Activated T-cell treated with anti-CD3 and anti-CD28 coated beads, Interleukin-2, amount 50 U/mL, for 48 hours (primary cell): ENCODE data around the gene PLXNA4.

ENCODE experiments used
- DNase-seq, 2 experiments: peaks; one replicate each; pipeline ENCODE4 v3.0.0-alpha.2; 2020

Gene PLXNA4

GRCh38 chr7:132154695-132155471, 421.4 kb downstream of the PLXNA4 start:
- DNase-seq, result no peak

GRCh38 chr7:132154248-132154647, 422.0 kb downstream of the PLXNA4 start:
- no peak for DNase-seq

- DNase-seq, result no peak
Observed at GRCh38 chr7:132152131-132152889, 424.0 kb downstream of the PLXNA4 start.

- DNase-seq, result no peak
Observed at GRCh38 chr7:132150711-132151110, 425.6 kb downstream of the PLXNA4 start.

- no peak for DNase-seq
Observed at GRCh38 chr7:132149436-132150304, 426.6 kb downstream of the PLXNA4 start.

GRCh38 chr7:132148876-132149275, 427.4 kb downstream of the PLXNA4 start:
- DNase-seq, result no peak

GRCh38 chr7:132145466-132145865, 430.8 kb downstream of the PLXNA4 start:
- DNase-seq, result no peak

- DNase-seq, result no peak
Observed at GRCh38 chr7:132145063-132145462, 431.2 kb downstream of the PLXNA4 start.

- no peak for DNase-seq
Observed at GRCh38 chr7:132142006-132142405, 434.3 kb downstream of the PLXNA4 start.

GRCh38 chr7:132141109-132141508, 435.2 kb downstream of the PLXNA4 start:
- no peak for DNase-seq

GRCh38 chr7:132140341-132140740, 435.9 kb downstream of the PLXNA4 start:
- no peak for DNase-seq

- DNase-seq, result no peak
Observed at GRCh38 chr7:132138817-132139216, 437.5 kb downstream of the PLXNA4 start.

GRCh38 chr7:132137681-132138080, 438.6 kb downstream of the PLXNA4 start:
- no peak for DNase-seq

GRCh38 chr7:132135746-132136385, 440.4 kb downstream of the PLXNA4 start:
- no peak for DNase-seq

GRCh38 chr7:132134814-132135445, 441.3 kb downstream of the PLXNA4 start:
- DNase-seq, result no peak

- no peak for DNase-seq
Observed at GRCh38 chr7:132133501-132133900, 442.8 kb downstream of the PLXNA4 start.

GRCh38 chr7:132131196-132131595, 445.1 kb downstream of the PLXNA4 start:
- no peak for DNase-seq

- DNase-seq, result no peak
Observed at GRCh38 chr7:132130497-132130896, 445.8 kb downstream of the PLXNA4 start.

- DNase-seq, result no peak
Observed at GRCh38 chr7:132125872-132126595, 450.2 kb downstream of the PLXNA4 start.

GRCh38 chr7:132125096-132125495, 451.2 kb downstream of the PLXNA4 start:
- no peak for DNase-seq

- DNase-seq, result no peak
Observed at GRCh38 chr7:132124575-132124974, 451.7 kb downstream of the PLXNA4 start.

GRCh38 chr7:132123773-132124172, 452.5 kb downstream of the PLXNA4 start:
- DNase-seq, result no peak
